GM12878 (cell line): ENCODE results near the gene SRPX2. TPM values are rescaled to one million over a fixed set of nuclear protein-coding genes. Genes with fewer than 3 reads are reported as not detected.
A peak's percentile ranks its signal among the peaks of the same experiment; 100 is the strongest.

Experiments
- ATF7 ChIP-seq: fragments of 450-650 bp; IDR thresholded peaks from 2 replicates; pipeline ENCODE4 v1.6.1; 2016; ENCODE audit warnings: low read depth, mild to moderate bottlenecking
- CHD1 ChIP-seq: IDR thresholded peaks from 2 replicates; pipeline ENCODE4 v1.6.1; 2012; ENCODE audit warnings: low read depth, low read length, improper control_type of control experiment
- CHD2 ChIP-seq: IDR thresholded peaks from 2 replicates; pipeline ENCODE4 v1.6.1; 2011; ENCODE audit warnings: low read depth, low read length, improper control_type of control experiment, borderline replicate concordance
- DPF2 ChIP-seq: fragments of 450-650 bp; IDR thresholded peaks from 2 replicates; pipeline ENCODE4 v1.6.1; 2017; ENCODE audit warnings: mild to moderate bottlenecking
- HCFC1 ChIP-seq: fragments of 150-350 bp; IDR thresholded peaks from 2 replicates; pipeline ENCODE4 v1.6.1; 2014; ENCODE audit warnings: low read length
- HDAC2 ChIP-seq: fragments of 200-600 bp; sonication (generic); IDR thresholded peaks from 2 replicates; pipeline ENCODE4 v1.6.1; 2017
- IRF4 ChIP-seq: IDR thresholded peaks from 2 replicates; pipeline ENCODE4 v1.6.1; 2011; ENCODE audit warnings: low read depth, low read length
- JUNB ChIP-seq: IDR thresholded peaks from 2 replicates; pipeline ENCODE4 v1.6.1; 2016; ENCODE audit warnings: antibody characterized with exemption, mild to moderate bottlenecking
- NFIC ChIP-seq: IDR thresholded peaks from 2 replicates; pipeline ENCODE4 v1.6.1; 2012; ENCODE audit warnings: low read depth, mild to moderate bottlenecking, inconsistent platforms, low read length, moderate library complexity
- NR2C1 ChIP-seq: fragments of 450-650 bp; IDR thresholded peaks from 2 replicates; pipeline ENCODE4 v1.6.1; 2017; ENCODE audit warnings: antibody characterized with exemption, mild to moderate bottlenecking, moderate library complexity
- NR2C2 ChIP-seq: IDR thresholded peaks from 2 replicates; pipeline ENCODE4 v1.6.1; 2011; ENCODE audit warnings: borderline replicate concordance, low read depth; ENCODE audit not compliant: control insufficient read depth, insufficient read length
- RUNX3 ChIP-seq: IDR thresholded peaks from 2 replicates; pipeline ENCODE4 v1.6.1; 2012; ENCODE audit warnings: low read length, inconsistent platforms
- SIN3A ChIP-seq: IDR thresholded peaks from 2 replicates; pipeline ENCODE4 v1.6.1; 2012; ENCODE audit warnings: low read depth, low read length, improper control_type of control experiment
- SMC3 ChIP-seq: IDR thresholded peaks from 2 replicates; pipeline ENCODE4 v1.6.1; 2011; ENCODE audit warnings: low read length, improper control_type of control experiment, borderline replicate concordance
- SP1 ChIP-seq: IDR thresholded peaks from one replicate; pipeline ENCODE4 v1.6.1; 2011; ENCODE audit warnings: low read depth, low read length
- STAT1 ChIP-seq: fragments of 450-650 bp; conservative IDR thresholded peaks from 2 replicates; pipeline ENCODE4 v1.6.1; 2014; ENCODE audit warnings: antibody characterized with exemption, mild to moderate bottlenecking
- SUPT20H ChIP-seq: IDR thresholded peaks from 2 replicates; pipeline ENCODE4 v1.6.1; 2011; ENCODE audit warnings: low read depth, mild to moderate bottlenecking, low read length, moderate library complexity, borderline replicate concordance; ENCODE audit not compliant: control insufficient read depth
- TCF3 ChIP-seq: IDR thresholded peaks from 2 replicates; pipeline ENCODE4 v1.6.1; 2012; ENCODE audit warnings: low read depth, mild to moderate bottlenecking, low read length, borderline replicate concordance; ENCODE audit not compliant: insufficient read depth
- TCF7 ChIP-seq: IDR thresholded peaks from 2 replicates; pipeline ENCODE4 v1.6.1; 2014; ENCODE audit warnings: antibody characterized with exemption, borderline replicate concordance
- WRNIP1 ChIP-seq: IDR thresholded peaks from 2 replicates; pipeline ENCODE4 v1.6.1; 2011; ENCODE audit warnings: low read depth, low read length, improper control_type of control experiment, borderline replicate concordance
- polyA plus RNA-seq, 11 experiments: library from polyadenylated mRNA; depleted of rRNA in 4 of 11; unstranded in 6 of 11; stranded (reverse) in 5 of 11; fragments of >200 nt; fragmentation: Nextera tagmentation in 4 of 11; fragmentation: Illumina TruSeq in 1 of 11; extraction: Ambion mirVana in 4 of 11; extraction: Trizol in 1 of 11; gene quantifications; 1 replicate in 1 of 11; 2 replicates in 10 of 11; pipeline versions ENCODE4 v1.2.1 to v1.2.3, GENCODE V29; 2011 to 2016; ENCODE audit warnings: inconsistent platforms in 2 of 11, missing spikeins in 2 of 11, low read depth in 1 of 11
- total RNA-seq, 4 experiments: library from RNA; depleted of rRNA in 3 of 4; stranded (reverse); fragments of >200 nt in 3 of 4; fragmentation: Illumina TruSeq in 1 of 4; extraction: Trizol in 1 of 4; gene quantifications; 2 replicates each; pipeline versions ENCODE4 v1.2.1 to v1.2.3, GENCODE V29; 2013 to 2021
- TF ChIP-seq, protein P1 (sequence below): fragments of 450-650 bp; IDR thresholded peaks from 2 replicates; pipeline ENCODE4 v1.6.1; 2016; ENCODE audit warnings: mild to moderate bottlenecking
- TF ChIP-seq, protein P2 (sequence below): fragments of 450-650 bp; IDR thresholded peaks from 2 replicates; pipeline ENCODE4 v1.6.1; 2017; ENCODE audit warnings: borderline replicate concordance
- TF ChIP-seq, protein P3 (sequence below): fragments of 450-650 bp; formaldehyde crosslinking; IDR thresholded peaks from 2 replicates; pipeline ENCODE4 v1.5.0; 2022; ENCODE audit warnings: mild to moderate bottlenecking, missing genetic modification characterization

SRPX2 gene
- total and polyA plus RNA-seq, 10 of the 15 experiments (the other 5 are each of a cell fraction or from before 2014, with no cell fraction given), result not detected

DNA sequence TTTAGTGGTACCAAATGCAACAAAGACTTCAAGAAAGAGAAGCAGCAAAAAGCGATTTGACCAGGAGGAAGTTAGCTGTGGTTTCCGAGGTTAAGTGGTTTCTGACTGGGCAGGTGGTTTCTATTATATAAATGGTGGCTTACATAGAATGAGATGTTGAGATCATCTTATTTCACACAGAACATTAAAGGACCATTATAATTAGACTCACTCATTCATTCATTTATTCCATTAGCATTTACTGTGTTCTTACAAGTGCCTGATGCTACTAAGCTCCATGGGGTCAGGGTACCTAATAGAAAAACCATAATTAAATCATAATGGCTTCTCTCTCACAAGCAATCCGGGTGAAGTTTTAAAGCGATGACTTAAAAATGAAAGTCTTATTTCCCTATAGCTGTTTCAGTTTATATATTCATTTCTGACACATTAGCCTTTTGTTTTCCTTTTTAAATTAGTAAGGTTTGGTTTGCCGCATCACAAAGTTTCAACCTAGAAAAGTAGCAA is 18.0 kb upstream of the SRPX2 start (continued):
- TF ChIP-seq NR2C2, result no peak
- no peak for TF ChIP-seq SIN3A
- TF ChIP-seq, protein P1, sequence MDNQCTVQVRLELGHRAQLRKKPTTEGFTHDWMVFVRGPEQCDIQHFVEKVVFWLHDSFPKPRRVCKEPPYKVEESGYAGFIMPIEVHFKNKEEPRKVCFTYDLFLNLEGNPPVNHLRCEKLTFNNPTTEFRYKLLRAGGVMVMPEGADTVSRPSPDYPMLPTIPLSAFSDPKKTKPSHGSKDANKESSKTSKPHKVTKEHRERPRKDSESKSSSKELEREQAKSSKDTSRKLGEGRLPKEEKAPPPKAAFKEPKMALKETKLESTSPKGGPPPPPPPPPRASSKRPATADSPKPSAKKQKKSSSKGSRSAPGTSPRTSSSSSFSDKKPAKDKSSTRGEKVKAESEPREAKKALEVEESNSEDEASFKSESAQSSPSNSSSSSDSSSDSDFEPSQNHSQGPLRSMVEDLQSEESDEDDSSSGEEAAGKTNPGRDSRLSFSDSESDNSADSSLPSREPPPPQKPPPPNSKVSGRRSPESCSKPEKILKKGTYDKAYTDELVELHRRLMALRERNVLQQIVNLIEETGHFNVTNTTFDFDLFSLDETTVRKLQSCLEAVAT, result peak; percentile 86
- no peak for TF ChIP-seq WRNIP1
- no peak for TF ChIP-seq HDAC2
- TF ChIP-seq RUNX3, result peak; percentile 100
- no peak for TF ChIP-seq NR2C1
- no peak for TF ChIP-seq CHD2
- TF ChIP-seq CHD1, result no peak
- TF ChIP-seq, protein P2, sequence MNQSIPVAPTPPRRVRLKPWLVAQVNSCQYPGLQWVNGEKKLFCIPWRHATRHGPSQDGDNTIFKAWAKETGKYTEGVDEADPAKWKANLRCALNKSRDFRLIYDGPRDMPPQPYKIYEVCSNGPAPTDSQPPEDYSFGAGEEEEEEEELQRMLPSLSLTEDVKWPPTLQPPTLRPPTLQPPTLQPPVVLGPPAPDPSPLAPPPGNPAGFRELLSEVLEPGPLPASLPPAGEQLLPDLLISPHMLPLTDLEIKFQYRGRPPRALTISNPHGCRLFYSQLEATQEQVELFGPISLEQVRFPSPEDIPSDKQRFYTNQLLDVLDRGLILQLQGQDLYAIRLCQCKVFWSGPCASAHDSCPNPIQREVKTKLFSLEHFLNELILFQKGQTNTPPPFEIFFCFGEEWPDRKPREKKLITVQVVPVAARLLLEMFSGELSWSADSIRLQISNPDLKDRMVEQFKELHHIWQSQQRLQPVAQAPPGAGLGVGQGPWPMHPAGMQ, result no peak; the same call in 1 of the 2 replicates
- TF ChIP-seq SP1, result no peak
- TF ChIP-seq TCF7, result no peak; the same call in 1 of the 2 replicates
- TF ChIP-seq, protein P3, sequence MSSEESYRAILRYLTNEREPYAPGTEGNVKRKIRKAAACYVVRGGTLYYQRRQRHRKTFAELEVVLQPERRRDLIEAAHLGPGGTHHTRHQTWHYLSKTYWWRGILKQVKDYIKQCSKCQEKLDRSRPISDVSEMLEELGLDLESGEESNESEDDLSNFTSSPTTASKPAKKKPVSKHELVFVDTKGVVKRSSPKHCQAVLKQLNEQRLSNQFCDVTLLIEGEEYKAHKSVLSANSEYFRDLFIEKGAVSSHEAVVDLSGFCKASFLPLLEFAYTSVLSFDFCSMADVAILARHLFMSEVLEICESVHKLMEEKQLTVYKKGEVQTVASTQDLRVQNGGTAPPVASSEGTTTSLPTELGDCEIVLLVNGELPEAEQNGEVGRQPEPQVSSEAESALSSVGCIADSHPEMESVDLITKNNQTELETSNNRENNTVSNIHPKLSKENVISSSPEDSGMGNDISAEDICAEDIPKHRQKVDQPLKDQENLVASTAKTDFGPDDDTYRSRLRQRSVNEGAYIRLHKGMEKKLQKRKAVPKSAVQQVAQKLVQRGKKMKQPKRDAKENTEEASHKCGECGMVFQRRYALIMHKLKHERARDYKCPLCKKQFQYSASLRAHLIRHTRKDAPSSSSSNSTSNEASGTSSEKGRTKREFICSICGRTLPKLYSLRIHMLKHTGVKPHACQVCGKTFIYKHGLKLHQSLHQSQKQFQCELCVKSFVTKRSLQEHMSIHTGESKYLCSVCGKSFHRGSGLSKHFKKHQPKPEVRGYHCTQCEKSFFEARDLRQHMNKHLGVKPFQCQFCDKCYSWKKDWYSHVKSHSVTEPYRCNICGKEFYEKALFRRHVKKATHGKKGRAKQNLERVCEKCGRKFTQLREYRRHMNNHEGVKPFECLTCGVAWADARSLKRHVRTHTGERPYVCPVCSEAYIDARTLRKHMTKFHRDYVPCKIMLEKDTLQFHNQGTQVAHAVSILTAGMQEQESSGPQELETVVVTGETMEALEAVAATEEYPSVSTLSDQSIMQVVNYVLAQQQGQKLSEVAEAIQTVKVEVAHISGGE (CRISPR knock-in tag), result no peak
- TF ChIP-seq IRF4, result 0 out of 2 replicates have a peak, but pooled peaks have one; percentile 23
- TF ChIP-seq JUNB, result peak; percentile 88
- TF ChIP-seq SMC3, result no peak
- no peak for TF ChIP-seq SUPT20H
- TF ChIP-seq DPF2, result peak; percentile 74; the same call in 1 of the 2 replicates
- TF ChIP-seq STAT1, result no peak
- no peak for TF ChIP-seq HCFC1
- peak; percentile 98 for TF ChIP-seq NFIC
- TF ChIP-seq TCF3, result no peak
- TF ChIP-seq ATF7, result peak; percentile 68
